ENCODE results near the gene CYTH2. TPM values are rescaled to one million over a fixed set of nuclear protein-coding genes. Genes with fewer than 3 reads are reported as not detected.

The CYTH2 gene
- polyA plus RNA-seq, 3 donors: 74.8 to 80.7 (median 80.1) TPM

DNA sequence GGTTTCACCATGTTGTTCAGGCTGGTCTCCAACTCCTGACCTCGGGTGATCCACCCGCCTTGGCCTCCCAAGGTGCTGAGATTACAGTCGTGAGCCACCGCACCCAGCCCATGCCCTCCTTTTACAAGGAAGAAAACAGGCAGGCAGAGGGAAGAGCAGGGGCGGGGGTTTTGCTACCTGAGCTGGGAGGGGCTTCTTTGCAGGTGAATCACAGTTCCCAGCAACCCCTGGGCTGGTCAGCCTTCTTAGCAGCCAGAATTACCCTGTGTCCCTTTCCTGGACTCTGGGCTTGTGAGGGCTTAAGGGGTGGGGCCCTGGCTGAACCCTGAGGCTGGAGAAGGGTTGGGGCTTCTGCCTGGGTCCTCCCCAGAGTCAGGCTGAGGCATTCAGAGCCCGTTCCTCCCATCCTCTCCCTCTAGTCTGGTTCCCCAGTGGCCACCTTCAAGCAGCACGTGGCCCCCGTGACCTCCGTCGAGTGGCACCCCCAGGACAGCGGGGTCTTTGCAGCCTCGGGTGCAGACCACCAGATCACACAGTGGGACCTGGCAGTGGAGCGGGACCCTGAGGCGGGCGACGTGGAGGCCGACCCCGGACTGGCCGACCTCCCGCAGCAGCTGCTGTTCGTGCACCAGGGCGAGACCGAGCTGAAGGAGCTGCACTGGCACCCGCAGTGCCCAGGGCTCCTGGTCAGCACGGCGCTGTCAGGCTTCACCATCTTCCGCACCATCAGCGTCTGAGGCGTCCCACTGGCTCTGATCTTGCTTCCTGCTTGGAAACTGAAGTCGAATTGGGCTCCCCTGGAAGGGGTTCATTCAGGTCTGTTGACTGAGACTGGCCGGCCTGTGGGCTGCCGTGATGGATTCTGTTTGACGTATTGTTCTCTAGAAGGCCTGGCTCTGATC, 16.6 kb upstream of the CYTH2 start:
- DNase-seq (ENCODE audit: low read depth in 3 of 3, low spot score in 2 of 3): no peak

DNA sequence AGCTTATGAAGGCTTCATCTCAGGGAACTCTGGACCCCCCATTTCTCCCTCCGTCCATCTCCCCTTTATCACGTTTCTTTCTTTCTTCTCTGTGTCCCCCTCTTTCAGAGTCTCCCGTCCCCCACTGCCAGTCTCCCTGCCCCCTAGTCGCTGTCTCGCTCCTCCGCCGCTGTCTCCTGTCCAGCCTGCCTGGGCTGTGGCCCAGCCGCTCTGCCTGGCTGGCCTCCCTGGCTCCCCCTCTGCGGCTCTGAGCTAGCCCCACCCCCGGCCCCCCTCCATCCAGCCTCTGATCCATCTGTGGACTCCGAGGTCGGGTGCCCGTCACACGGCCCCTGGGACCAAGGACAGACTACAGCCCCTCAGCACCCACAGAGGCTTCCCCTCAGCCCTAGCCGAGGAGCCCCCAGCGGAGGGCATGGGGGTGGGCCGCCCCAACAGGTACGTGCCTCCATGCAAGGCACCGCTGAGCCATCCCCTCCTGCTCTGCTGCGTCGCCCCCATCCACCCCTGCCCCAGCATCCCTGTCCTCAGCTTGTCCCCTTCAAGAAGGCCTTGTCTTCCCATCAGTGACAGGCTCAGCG, 14.9 kb upstream of the CYTH2 start:
- no peak for DNase-seq (ENCODE audit: low read depth in 3 of 3, low spot score in 2 of 3)

DNA sequence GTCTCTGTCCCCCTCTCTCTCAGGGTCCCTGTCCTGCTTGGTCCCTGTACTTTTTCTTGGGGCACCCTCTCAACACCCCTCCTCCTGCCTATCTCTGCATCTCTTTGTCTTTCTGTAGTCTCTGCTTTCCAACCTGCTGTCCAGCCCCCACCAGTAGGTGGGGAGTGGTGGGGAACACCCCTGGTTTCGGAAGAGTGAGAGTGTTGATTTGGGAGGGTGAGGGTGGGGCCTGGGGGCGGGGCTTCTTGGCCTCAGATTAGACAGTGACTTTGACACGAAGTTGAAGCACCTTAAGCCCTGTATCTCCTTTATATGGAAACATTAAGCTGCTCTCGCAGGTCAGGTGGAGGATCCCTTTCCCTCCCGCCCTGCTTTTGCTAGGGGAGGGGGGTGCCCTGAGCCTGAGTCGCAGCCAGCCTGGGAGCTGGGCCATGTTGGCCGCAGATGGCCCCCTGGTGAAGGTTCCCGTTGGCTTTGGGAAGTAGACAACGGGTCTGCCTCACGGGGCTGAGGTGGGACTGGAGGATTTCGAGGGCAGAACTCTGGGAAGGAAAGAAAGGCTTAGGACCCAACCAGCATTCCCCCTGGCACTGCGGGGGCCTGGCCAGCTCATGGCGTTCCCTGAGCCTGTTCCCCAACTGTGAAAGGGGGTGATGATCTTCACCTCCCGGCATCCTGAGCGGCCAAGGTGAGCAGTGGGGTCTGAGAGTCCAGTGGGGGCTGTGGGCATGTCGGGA, 13.8 kb upstream of the CYTH2 start, which contains the start of gene KCNJ14:
KCNJ14 (plus strand) TSS at position 404 of the 737 bp plus-strand sequence. CDS start 6,151 bp downstream, outside the sequence.
- DNase-seq (ENCODE audit: low read depth in 3 of 3, low spot score in 2 of 3): no peak

GRCh38 chr19:48455908-48456562, 13.1 kb upstream of the CYTH2 start:
- DNase-seq (ENCODE audit: low read depth in 3 of 3, low spot score in 2 of 3): no peak

DNA sequence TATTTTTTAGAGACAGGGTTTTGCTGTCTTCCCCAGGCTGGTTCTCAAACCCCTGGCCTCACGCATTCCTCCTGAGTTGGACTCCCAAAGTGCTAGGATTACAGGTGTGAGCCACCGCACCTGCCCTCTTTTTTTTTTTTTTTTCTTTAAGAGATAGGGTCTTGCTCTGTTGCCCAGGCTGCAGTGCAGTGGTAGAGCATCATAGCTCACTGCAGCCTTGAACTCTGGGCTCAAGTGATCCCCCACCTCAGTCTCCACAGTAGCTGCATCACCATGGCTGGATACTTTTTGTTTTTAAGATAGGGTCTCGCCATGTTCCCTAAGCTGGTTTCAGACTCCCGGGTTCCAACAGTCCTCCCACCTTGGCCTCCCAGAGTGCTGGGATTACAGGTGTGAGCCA, 12.3 kb upstream of the CYTH2 start:
- DNase-seq (ENCODE audit: low read depth in 3 of 3, low spot score in 2 of 3): no peak

GRCh38 chr19:48458016-48458415, 11.2 kb upstream of the CYTH2 start:
- DNase-seq (ENCODE audit: low read depth in 3 of 3, low spot score in 2 of 3): no peak

GRCh38 chr19:48461651-48461981, 7.6 kb upstream of the CYTH2 start:
- DNase-seq (ENCODE audit: low read depth in 3 of 3, low spot score in 2 of 3): no peak

GRCh38 chr19:48461982-48462655, 7.0 kb upstream of the CYTH2 start:
- no peak for DNase-seq (ENCODE audit: low read depth in 3 of 3, low spot score in 2 of 3)

DNA sequence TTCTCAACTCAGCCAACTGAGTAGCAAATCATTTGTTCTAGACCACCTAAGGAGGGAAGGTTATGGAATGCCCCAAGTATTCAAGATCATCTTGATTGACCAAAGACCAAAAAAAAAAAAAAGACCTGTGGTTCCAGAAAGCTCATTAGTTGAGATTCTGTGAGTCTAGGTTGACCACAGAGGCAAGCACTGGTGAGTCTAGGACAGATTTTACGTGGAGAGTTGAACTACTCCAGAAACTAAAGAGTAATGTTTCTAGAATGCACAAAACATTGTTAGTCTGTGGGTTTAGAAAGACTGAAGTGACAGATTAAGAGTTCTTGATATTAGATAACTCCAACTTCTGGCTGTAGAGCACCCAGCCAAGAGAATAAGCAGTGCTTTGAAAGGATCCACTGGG, 4.0 kb upstream of the CYTH2 start:
- DNase-seq (ENCODE audit: low read depth in 3 of 3, low spot score in 2 of 3): no peak

DNA sequence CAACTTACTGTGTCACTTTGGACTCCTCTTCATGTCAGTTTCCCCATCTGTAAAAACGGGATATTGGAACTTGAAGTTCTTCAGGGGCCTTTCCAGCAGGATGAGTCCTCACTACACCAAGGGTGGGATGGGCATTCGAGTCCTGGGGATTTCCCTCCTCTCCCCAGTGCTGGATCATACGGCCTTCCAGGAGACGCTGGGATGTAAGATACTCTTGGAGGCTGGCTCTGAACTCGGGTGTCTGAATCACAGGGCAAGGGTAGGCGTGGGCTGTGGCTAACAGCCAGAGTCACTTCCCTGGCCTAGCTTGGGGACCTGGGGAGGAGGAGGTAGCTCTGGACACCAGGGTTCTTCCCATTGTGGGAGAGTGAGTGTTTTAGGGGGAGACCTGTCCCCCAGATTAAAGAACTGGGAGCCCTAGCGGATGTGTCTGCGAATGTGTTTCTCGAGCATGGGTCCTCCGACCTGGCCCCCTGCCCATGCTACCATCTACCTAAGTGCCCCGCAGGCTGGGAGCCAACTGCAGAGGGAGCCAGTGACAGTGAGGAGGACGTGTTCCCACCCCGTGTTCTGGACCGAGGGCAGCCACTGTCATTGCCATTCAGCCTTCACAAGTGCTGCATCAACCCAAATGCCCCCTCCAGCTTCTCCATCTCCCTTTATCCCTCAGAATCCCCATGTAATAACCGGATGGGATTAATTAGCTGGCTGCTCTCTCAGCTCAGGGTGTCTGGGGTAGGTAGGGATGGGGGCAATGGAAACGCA, 2.4 kb upstream of the CYTH2 start:
- DNase-seq (ENCODE audit: low read depth in 3 of 3, low spot score in 2 of 3): no peak

GRCh38 chr19:48468772-48469288, 339 bp upstream of the CYTH2 start:
- DNase-seq (ENCODE audit: low read depth in 3 of 3, low spot score in 2 of 3): peak; percentile 100

GRCh38 chr19:48469934-48470680, 938 bp downstream of the CYTH2 start:
- no peak for DNase-seq (ENCODE audit: low read depth in 3 of 3, low spot score in 2 of 3)

DNA sequence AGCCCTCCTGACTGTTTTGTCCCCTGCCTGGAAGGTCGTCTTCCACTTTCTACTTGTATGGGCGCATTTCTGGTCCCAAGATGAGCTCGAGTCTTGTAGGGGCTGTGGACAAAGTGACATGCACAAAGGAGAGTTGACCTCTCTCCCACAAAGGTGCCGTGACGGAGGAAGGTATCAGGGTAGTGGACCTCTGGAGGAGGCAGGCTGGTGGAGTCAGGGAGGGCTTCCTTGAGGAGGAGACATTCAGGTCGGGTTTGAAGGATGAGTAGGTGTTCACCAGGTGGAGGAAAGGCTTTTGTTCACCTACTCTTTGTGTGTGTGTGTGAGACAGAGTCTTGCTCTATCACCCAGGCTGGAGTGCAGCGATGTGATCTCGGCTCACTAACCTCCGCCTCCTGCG, 1.7 kb downstream of the CYTH2 start:
- DNase-seq (ENCODE audit: low read depth in 3 of 3, low spot score in 2 of 3): no peak

DNA sequence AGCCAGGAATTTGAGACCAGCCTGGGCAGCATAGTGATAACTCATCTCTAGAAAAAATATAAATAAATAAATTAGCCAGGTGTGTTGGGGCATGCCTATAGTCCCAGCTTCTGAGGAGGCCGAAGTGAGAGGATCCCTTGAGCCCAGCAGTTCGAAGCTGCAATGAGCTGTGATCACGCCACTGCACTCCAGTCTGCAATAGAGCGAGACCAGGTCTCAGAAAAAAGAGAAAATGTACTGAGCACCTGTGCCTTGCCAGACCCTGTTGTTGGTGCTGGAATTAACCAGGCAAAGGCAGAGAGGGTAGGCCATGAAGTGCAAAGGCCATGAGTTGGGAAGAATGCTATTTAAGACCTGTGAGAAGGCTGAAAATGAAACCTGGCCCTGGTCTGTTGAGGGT, 2.7 kb downstream of the CYTH2 start:
- DNase-seq (ENCODE audit: low read depth in 3 of 3, low spot score in 2 of 3): no peak

DNA sequence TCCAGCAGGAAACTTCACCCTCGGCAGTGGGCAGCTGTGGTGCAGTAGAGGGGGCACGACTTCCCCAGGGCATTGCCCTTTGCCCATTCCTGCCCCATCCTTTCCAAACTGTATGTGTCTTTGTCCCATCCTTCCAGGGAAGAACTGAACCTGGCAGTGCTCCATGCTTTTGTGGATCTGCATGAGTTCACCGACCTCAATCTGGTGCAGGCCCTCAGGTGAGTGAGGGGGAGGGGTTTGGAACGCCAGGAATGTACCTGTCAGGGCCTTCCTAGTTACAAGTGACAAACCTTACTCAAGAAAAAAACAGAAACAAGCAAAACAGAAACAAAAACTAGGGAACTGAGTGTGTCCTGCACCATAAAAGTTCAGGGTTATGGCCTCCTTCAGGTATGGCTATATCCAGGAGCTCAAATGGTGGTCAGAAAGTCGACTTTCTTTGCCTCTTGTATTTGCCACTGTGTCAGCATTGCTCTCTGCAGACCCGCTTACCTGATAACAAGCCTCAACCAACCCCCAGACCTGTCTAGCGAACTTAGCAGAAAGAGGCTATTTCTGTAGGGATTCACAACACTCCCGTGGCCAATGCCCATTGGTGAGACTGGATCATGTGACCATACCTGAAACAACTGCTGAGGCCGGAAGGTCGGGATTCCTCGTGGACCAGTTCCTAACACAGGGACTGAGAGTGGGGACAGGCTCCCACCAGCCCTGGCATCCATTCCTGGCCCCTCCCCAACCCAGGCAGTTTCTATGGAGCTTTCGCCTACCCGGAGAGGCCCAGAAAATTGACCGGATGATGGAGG, 4.2 kb downstream of the CYTH2 start:
- DNase-seq (ENCODE audit: low read depth in 3 of 3, low spot score in 2 of 3): no peak

DNA sequence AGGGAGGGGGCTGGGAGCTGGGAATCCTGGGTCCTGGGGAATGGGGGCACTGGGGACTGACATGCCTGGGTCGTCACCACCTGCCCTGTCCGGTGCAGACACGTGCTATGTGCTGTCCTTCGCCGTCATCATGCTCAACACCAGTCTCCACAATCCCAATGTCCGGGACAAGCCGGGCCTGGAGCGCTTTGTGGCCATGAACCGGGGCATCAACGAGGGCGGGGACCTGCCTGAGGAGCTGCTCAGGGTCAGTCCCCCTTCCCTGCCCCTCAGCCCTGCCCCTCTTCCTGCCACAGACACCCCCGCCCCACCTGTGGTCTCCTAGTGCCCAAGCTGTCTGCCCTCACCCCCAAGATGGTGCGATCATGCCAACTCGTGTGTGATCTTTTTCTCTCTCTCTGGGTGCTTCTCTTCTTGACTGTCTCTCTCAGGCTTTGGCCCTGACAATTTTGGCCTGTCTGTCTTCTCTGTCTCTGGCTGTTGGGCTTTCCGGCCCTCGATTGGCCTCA, 5.0 kb downstream of the CYTH2 start:
- DNase-seq (ENCODE audit: low read depth in 3 of 3, low spot score in 2 of 3): no peak

GRCh38 chr19:48475369-48476068, 6.3 kb downstream of the CYTH2 start:
- DNase-seq (ENCODE audit: low read depth in 3 of 3, low spot score in 2 of 3): no peak
